ENCODE results near the gene CREBZF.

CREBZF gene, protein sequence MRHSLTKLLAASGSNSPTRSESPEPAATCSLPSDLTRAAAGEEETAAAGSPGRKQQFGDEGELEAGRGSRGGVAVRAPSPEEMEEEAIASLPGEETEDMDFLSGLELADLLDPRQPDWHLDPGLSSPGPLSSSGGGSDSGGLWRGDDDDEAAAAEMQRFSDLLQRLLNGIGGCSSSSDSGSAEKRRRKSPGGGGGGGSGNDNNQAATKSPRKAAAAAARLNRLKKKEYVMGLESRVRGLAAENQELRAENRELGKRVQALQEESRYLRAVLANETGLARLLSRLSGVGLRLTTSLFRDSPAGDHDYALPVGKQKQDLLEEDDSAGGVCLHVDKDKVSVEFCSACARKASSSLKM
- total RNA-seq = 20.2 to 72.5 (median 44.0) reads per million in 18 experiments

DNA sequence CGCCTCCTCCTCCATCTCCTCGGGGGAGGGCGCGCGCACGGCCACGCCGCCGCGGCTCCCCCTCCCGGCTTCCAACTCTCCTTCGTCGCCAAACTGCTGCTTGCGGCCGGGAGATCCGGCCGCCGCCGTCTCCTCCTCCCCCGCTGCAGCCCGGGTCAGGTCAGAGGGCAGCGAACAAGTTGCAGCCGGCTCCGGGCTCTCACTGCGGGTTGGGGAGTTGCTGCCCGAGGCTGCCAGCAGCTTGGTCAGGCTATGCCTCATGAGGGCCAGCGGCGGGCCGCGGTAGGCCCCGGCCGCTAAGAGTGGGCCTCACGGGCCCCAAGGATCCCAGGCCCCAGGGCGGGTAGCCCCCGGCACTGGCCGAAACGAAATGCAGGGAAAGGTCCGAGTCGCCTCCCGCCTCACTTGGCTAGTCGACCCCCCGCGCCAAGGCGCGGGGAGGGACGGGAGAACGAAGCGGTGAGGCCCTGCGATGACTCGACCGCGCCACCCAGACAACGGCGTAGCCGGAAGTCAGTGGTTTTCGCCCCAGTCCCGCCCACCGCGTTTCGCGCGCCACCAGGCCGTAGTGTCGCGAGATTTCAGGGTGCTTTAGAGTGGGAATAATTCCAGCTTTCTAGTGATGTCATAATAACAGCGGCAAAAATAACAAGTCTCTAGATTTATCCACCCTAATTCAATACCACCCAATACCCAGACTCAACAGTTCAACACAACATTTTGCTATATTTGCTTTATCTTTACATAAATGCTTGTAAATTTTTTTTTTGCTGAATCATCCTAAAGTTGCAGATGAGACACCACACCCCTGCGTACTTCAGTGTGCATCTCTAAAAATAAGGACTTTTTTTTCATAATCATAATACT, at the start of gene CREBZF:
Gene CREBZF (minus strand): TSS at position 515 of the 867 bp plus-strand sequence. CDS start 254 bp downstream, at position 261.
- DNase-seq = peak; percentile 96 to 97

DNA sequence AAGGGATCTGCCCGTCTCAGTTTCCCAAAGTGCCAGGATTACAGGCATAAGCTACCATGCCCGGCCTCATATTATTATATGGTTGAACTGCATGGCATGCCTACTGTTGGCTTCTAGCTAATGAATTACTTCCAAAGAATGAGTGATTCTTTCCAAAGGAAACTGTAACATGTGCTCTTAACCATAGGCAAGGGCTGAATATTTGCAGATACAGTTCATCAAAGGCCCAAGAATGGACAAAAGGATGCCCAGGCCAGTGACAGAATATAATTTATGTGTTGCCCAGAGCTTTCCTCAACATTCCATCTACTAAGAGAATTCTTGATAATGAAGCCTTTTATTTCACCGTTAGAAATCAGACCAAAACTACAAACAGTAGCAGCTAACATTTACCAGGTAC, 48.0 kb upstream of the CREBZF start:
- DNase-seq = no peak

DNA sequence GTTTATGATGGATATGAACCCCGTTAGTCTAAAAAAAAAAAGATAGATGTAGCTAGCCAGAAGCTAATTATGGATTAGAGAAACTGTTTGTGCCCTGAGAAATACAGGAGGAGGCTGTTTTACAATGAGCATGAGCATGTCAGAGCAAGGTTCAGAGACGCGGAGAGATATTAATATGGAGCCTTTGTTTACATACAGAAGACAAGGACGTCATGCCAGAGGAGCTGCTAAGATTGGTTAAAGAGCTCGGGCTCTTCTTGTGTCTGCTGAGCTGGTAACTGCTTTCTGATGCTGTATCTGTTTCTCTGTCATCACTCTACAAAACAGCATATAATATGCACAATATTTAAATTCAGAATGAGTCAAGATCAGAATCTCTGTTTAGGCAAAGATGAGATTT, 46.0 kb upstream of the CREBZF start:
- no peak for DNase-seq

DNA sequence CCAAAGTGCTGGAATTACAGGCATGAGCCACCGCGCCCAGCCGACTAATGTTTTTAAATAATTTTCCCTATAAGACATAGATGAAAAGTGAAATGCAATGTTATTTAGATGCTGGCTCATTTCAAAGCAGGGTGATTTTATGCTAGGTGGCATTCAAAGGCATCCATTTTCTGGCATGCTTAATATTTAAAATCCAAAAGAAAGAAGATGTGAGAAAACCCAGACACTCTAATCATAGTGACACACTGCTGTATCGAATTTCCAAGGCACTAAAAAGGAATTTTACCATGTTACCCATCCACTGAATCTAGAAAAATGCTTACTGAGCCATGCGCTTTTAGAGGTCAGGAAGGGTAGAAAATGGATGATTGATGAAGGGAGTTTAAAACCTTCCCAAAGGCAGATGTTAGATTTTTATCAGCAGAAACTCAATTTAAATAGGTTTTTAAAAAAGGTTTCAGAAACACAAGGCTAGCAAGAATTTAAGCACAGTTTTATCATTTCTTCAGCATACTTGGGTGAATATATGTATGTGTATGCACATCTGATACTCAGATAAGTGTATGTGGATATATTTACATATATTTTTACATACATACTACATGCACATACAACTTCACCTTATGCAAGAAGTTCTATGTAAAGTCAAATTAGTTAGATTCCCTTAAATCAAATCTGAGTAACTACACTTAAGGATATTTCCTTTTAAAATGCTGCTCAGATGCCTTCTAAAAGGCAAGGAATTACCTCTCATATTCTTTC, 45.2 kb upstream of the CREBZF start:
- DNase-seq = no peak

DNA sequence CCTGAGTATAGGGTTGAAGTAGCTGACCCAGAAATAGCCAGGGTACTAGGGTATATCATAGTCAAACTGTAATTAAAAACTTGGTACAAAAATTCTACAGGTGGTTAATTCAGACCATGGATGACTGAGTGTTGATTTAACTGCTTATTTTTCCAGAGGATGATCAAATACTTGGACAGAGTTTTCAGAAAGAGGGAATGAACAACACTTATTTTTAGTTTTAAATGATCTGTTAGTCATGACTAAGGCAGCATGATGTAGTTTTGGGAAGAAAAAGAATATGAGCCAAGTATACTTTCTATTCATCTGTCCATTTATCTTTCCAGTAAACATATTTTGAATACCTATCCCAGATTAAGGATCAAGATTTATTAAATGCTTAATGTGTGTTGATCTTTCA, 40.9 kb upstream of the CREBZF start:
- DNase-seq = no peak

DNA sequence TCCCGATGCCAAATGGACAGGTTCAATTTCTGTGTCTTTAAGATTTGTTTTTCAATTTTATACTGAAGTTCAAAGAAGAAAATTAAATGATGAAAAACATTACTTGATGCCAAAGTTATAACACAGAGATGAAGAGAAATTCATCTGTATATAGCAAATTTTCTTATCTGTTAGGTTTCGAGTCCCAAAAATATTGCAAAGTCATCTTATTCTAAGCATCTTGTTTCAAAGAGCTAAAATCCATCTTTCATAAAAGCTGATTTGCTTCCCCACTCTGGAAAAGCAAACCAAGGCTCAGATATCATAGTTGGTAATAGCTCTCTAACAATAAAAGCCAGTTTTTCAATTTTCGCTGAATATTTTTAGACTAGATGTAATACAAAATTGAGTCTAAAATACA, 40.0 kb upstream of the CREBZF start:
- DNase-seq = no peak

DNA sequence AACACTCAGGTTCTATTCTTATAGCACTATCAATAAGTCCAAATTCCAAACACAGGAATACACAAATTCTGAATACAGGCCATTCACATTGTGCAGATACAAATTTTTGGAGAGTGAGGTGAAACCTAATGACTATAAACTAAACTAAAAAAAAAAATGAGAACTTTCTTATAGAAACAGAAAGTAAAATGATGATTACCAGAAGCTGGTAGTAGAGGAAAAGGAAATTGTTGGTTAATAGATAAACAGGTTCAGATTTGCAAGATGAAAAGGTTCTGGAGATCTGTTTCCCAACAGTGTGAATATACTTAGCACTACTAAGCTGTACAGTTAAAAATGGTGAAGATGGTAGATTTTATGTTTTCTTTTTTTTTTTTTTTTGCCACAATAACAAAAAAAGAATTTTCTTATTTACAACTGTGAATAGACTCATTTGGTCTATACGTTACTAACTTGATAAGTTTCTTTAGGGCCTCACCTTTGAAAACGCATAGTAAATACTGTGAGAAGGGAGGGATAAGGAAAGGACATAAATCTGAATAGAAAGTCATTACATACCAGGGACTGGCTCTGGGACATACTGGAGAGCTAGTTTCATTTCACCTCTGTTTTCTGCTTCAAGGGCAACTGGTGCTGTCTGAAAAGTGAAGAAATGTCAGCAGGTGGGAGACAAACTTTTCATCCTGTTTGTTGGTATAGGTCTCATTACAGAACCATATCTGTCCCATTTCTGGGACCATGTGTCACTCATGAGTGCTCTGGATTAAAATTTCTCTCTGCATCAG, 35.2 kb upstream of the CREBZF start:
- no peak for DNase-seq

DNA sequence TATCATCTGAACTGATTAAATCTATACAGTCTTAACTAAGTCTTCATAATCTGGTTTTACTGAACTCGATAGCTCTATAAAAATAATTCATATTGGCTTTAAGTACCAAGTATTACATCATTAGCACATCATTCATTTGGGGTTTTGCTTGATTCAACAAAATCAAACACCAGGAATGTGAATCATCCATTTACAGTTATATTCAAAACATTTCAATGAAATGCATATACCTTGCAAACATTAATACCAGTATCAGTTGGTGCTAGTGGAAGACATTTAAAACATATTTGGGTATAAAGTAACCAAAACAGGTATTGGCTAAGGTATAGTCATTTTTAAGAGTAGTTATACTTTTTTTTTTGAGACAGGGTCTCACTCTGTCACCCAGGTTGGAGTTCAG, 33.3 kb upstream of the CREBZF start:
- no peak for DNase-seq

DNA sequence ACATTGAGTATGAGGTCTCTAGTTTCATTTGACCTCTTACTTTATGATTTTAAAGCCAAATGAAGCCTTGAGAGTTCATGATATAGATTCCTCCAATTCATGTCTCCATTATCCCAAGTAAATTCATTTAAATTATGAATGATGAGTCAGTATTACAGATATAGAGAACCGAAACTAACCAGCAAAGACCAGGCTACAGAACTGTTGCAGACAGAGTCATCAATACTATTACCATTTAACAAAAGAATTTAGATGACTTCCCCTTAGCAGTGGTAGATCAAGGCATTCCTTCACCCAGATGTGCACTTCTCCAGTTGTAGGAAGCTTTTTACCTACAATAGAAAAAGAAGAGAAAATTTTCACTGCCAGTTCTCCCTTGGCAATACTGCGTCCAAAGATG, 32.8 kb upstream of the CREBZF start:
- no peak for DNase-seq

DNA sequence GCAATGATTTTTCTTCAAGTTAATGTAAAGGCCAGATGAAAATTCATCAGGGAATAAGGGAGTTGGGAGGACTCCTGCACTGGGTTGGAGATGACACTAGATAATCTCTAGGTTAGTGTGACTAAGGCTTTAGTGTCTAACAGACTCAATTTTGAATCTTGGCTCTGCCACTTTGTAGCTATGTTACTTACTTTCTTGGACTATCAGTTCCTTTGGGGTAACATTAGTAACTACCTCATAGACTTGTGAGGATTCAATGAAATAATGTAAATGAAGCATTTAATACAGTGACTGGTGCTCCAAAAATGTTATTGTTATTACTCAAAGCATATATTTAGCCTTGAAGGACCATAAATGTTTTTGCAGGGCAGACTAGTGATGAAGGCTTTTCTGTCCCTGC, 30.6 kb upstream of the CREBZF start:
- DNase-seq = no peak

DNA sequence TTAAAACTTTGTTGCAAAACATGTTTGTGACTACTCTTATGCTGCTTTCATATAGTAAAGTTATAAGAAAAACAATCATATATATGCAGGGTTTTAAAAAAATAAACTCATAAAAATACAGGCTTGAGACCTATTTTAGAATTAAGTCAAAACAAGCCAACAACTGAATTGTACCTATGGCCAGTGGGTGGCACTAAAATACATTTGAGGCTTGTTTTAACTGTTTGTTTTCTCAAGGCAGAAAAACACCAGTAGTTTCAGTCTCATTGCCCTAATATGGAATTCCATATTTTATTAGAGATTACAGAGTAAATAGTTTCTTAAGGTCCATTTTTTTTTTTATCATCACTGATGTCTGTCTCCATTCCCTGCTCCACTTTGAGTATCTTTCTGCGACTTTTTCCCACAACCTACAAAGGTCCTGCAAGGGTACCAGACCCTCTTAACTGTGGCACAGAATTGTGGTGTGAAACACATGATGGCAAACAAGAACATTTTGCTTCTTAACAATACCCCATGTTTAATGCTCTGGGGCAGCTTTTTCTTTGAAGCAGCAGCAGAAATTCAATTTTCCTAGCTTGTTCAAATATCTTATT, 29.6 kb upstream of the CREBZF start:
- DNase-seq = peak in 1 of 2 donors; percentile 19

DNA sequence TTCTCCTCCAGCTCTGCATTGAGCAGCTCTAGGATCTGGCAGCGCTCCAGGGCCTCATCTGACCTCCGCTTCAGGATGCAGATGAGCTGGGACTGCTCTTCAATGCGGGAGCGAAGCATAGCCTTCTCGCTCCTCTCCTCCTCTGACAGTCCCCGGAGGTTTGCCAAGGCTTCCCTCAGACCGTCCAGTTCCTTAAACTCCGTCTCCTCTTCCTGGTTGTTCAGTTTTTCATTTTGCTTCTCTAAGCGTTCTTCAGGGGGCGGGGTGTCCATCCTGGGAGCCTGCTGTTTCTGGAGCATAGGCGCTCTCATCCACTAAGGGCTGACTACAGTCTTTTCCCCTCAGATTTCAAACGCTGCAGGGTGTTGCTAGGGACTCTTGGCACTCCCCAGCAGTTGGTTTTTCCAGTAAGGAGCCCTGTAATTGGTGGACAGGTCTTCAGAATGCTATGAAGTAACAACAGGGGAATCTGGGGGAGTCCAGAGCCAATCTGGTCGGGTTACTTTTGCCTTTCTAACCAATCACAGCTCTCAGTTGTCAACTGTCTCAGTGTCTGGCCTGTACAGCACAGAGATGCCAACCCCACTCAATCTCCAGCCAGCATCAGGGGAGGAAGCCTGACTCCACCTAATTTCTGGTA, 21.0 kb upstream of the CREBZF start, which contains the start of gene CCDC89:
Gene CCDC89 (minus strand): TSS at position 376 of the 640 bp plus-strand sequence. CDS start 65 bp downstream, at position 311.
- DNase-seq = no peak

DNA sequence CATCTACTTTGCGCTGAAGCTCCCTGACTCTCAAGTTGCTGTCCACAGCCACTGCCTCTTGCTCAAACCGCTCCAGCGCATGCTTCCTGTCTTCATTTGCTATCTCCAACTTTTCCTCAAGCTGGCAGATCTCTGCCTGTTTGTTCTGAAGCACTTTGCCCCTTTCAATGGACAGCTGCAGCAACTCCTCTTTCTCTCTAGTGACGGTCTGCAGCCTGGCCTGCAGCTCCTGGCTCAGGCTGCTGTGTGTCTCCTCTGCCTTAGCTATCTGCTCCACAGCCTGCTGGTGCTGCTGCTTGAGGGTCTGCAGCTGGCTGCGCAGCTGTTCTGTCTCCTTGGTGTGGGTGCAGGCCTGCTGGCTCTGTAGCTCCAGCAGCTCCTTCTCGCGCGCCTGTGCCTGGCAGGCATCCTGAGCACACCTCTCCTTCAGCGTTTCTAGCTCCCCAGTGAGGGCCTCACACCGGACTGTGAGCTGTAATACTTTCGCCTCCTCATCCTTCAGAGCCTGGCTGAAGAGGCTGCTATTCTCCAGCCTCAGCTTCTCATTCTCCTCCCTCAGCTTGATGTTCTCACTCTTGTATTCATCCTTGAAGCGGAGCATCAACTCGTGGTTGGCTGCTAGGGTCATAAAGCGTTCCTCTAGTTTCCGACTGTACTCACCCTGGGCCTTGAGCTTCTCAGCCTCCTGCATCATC, 20.3 kb upstream of the CREBZF start:
- DNase-seq = no peak

DNA sequence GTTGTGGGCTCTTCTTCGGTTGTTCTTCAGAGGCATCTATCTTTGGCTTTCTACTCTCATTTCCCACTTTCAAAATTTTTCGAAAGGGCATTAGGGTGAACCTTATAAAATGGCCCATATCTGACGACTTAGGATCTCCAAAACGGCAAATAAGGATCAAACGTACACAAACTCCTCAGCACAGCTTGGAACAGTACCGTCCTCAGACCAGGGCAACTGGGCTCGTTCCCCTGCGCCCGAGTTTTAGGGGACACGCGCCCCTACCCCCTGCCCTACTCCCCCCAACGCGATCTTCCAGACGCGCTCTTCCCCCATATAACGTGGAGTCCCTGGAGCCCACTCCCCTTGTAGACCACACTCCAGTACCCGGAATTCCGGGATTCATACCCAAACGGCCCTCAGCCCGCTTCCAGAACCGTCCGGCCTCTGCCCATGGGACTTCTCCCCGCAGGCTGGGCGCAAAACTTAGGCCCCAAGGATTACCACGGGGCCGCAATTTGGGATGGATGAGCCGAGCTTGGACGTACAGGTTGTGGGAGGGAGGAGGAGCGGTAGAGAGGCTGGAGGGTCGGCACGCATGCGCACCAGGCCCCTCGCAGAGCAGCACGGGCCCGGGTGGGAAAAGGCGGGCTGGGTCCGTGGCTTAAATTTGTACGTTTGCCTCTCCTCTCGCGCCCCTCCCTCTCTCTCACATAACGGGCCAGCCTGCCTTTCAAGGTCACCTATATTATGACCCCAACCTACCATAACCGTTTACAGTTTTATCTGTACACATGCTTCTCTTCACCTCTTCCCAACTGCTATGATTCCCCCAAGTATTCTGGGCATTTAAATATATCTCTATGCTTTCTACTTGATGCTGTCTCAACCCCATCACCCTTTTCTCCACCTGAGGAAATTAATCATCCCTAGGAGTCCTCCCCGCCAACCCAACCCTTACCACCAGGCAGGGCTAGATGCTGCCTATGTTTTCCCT, 17.7 kb upstream of the CREBZF start:
- DNase-seq = peak; percentile 21 to 23

DNA sequence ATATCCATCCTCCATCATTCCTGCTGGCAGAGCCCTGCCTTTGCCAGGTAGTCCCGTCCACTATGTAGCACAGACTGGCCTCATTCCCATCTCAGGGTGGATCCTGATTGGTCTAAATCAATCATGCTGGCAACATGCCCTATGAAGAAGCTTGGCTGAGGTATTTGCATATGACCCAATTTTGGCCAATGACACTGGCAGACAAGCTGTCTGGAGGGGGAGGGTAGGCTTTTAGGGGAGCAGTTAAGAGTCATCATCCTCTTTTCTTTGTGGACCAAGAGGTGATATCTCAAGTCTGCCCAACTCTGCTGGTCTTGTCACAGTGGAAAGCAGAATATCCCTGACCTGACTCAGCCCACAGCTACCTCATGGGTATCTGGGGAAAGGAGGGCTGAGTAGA, 16.0 kb upstream of the CREBZF start:
- no peak for DNase-seq

DNA sequence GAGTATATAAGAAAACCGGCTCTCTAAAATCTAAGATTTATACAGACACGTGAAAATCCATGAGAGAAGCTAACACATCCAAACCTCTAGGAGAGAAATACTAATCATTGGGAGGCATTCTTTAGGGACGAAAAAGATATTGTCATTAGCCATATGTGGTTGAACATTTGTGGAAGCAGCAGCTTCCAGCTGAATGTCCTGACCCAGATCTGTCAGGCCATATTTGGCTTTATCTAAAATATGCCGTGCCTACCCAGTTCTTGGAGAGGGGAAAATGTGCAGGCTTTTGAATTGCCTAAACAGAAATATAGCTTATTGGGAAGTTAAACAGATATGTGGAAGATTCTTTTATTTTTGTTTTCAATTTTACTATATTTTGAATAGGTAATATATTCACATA, 14.6 kb upstream of the CREBZF start:
- DNase-seq = no peak

DNA sequence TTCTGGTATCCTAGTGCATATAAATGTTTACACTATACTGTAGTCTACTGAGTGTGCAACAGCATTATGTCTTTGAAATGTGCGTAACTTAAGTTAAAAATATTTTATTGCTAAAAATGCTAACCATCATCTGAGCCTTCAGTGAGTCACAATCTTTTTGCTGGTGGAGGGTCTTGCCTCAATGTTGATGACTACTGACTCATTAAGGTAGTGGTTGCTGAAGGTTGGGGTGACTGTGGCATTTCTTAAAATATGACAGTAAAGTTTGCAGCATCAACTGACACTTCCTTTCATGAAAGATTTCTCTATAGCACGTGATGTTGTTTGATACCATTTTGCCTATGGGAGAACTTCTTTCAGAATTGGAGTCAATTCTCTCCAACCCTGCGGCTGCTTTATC, 8.5 kb upstream of the CREBZF start:
- no peak for DNase-seq

DNA sequence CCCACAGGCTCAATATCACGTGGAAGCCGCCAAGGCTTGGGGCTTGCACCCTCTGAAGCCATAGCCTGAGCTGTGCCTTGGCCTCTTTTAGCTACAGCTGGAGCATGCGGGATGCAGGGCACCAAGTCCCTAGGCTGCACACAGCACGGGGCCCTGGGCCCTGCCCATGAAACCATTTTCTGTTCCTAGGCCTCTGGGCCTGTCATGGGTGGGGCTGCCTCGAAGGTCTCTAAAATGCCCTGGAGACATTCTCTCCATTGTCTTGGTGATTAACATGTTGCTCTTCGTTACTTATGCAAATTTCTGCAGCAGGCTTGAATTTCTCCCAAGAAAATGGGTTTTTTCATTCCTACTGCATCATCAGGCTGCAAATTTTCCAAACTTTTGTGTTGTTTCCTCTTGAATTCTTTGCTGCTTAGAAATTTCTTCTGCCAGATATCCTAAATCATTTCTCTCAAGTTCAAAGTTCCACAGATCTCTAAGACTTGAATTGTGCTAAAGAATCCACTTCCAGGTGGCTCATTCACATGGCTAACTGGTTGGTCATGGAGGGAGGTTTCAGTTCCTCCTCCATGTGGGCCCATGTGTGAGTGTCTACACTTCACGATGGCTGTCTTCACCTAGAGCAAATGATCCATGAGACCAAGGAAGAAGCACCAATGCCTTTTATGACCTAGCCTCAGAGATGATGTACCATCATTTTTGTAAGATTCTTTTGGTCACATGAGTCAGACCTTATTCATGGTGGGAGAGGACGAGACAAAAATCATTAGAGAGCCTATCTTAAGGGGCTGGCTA, 7.4 kb upstream of the CREBZF start:
- DNase-seq = no peak

Measured in inflammatory macrophage (primary cell).